HUES64 (cell line): Measurements from ENCODE around the gene SLC39A6.
"Not testable (repeated sequence)": the region's sequence is repeated elsewhere in the genome, so short reads cannot be mapped to it uniquely, and the experiment has no call there.

Source experiments
- H3K27ac ChIP-seq: 2 replicates; pipeline ENCODE4 v1.7.0; 2013; ENCODE audit warnings: low read depth, low read length, inconsistent platforms
- H3K27me3 ChIP-seq: 2 replicates; pipeline ENCODE4 v1.6.1; 2013; ENCODE audit warnings: mild to moderate bottlenecking, low read length; ENCODE audit not compliant: insufficient read depth
- H3K36me3 ChIP-seq: 2 replicates; pipeline ENCODE4 v1.6.1; 2013; ENCODE audit warnings: mild to moderate bottlenecking, low read length; ENCODE audit not compliant: insufficient read depth
- H3K4me1 ChIP-seq: 2 replicates; pipeline ENCODE4 v1.6.1; 2013; ENCODE audit warnings: mild to moderate bottlenecking, low read length, moderate library complexity; ENCODE audit not compliant: insufficient read depth
- H3K4me3 ChIP-seq: 2 replicates; pipeline ENCODE4 v1.5.1; 2013; ENCODE audit warnings: mild to moderate bottlenecking, low read length, moderate library complexity
- H3K9ac ChIP-seq: 2 replicates; pipeline ENCODE4 v1.6.1; 2013; ENCODE audit warnings: mild to moderate bottlenecking, low read depth, low read length
- H3K9me3 ChIP-seq: 2 replicates; pipeline ENCODE4 v1.6.1; 2013; ENCODE audit warnings: low read depth, low read length; ENCODE audit not compliant: insufficient read depth
- WGBS: fragments of 150-250, 120-280 bp; methylation state at CpG from one replicate; pipeline ENCODE4 v1.1.7; 2013; ENCODE audit warnings: missing lambda C conversion rate; 5-methylcytosine and 5-hydroxymethylcytosine counted together

Gene SLC39A6

DNA sequence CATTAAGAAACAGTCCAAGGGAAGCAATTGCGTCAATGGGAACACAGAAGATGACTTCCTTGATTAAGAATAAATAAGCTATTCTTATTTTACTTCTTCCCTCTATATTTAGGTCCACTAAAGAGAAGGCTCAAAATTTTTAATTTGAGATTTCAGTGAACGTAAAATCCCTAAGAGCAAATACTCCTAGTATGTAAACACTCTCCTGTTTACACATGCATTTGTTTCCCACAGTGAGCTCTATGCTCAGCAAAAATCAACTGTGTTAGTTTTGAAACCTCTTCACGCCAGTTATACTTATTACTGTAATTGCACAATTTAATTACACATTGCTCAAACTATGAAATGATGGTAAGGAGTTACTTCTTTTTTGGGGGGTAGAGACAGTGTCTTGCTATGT, 8.8 kb downstream of the SLC39A6 start:
- H3K36me3 ChIP-seq = peaks cover 95% of the 10 kb centered on the region
- H3K9ac ChIP-seq = no peak overlapping the region
- no peaks in the 10 kb centered on the region for H3K9me3 ChIP-seq
- no peaks in the 10 kb centered on the region for H3K4me1 ChIP-seq
- no peaks in the 10 kb centered on the region for H3K27me3 ChIP-seq
- H3K4me3 ChIP-seq = no peak overlapping the region
- H3K27ac ChIP-seq = no peak overlapping the region
- 95% methylated on average over 2 of the region's 3 CpGs for WGBS

DNA sequence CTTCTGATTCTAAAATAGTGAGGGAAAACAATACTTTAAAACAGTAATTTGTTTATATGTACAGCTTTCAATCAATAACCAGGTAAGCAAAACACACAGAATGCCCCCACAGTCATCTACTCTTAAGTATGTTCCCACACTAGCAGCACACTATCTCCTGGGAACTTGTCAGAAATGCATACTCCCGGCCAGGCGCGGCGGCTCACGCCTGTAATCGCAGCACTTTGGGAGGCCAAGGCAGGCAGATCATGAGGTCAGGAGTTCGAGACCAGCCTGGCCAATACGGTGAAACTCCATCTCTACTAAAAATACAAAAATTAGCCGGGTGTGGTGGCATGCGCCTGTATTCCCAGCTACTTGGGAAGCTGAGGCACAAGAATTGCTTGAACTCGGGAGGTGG, 12.4 kb downstream of the SLC39A6 start:
- H3K27me3 ChIP-seq, H3K4me3 ChIP-seq, H3K4me1 ChIP-seq, H3K27ac ChIP-seq, H3K9ac ChIP-seq, H3K9me3 ChIP-seq: not testable (repeated sequence)
- WGBS = 97% methylated on average over 11 of the region's 11 CpGs
- peaks cover 94% of the 10 kb centered on the region for H3K36me3 ChIP-seq

DNA sequence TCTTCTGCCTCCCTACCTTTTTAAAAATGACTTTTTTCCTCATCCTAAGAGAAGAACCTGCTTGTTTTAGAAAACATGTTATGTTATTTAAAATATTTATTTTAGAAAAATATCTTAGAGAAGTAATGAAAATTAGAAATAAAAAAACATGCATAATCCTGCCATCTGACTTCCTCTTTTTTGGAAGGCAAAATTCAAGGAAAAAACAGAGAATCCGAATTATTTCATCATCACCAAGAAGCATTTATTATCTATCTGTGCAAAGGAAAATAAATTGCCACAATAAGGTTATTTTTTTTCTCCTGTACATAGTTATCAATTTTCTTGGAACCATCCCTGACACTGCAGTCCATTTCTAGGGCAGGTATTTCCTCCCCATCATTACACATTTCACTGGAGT, 14.4 kb downstream of the SLC39A6 start:
- Histone ChIP-seq H3K4me3 (no peak overlapping the region), H3K27ac (no peak overlapping the region), H3K9me3 (no peaks in the 10 kb centered on the region), H3K9ac (no peak overlapping the region), H3K4me1 (no peaks in the 10 kb centered on the region), H3K27me3 (no peaks in the 10 kb centered on the region), H3K36me3 (peaks cover 94% of the 10 kb centered on the region)
- 90% methylated on average over 1 of the region's 1 CpG for WGBS

DNA sequence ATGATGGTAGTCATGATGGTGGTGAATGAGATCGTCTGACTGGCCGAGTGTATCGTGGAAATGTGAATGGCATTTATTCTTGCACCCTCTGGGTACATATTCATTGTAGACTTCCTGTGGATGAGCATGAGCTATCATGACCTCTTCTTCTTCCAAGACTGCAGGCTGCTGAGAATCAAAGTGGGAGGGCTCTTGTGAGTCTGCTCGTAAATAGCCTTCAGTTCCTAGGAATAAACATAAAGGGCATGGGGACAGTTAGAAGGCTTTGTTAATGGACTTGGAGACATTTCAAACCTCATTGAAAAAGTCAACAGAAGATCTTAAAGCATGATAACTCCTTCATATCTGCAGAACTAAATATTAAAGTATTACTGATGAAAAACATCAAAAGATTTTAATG, 14.9 kb downstream of the SLC39A6 start:
- 95% methylated on average over 4 of the region's 4 CpGs for WGBS
- Histone ChIP-seq H3K4me1 (no peaks in the 10 kb centered on the region), H3K9me3 (no peaks in the 10 kb centered on the region), H3K4me3 (no peak overlapping the region), H3K9ac (no peak overlapping the region), H3K27ac (no peak overlapping the region), H3K27me3 (no peaks in the 10 kb centered on the region), H3K36me3 (peaks cover 94% of the 10 kb centered on the region)

DNA sequence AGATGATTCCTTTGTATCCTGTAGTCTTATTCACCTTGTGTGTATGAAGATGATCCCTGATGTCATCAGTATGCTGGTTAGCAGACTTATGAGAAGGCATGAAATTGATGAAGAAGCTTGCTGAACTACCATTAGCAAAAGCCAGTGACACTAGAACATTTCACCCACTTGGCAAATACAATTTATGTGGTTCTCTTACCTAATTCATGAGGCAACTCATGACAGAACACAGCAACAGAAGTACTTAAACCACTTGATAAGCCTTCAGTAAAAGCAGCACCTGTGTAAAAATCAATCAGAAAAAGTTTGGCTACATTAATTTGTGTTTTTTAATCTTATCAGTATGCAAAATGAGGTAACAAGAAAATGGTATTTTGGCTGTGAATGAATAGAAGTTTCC, 16.8 kb downstream of the SLC39A6 start:
- H3K9ac ChIP-seq = no peak overlapping the region
- H3K27me3 ChIP-seq = no peaks in the 10 kb centered on the region
- peaks cover 89% of the 10 kb centered on the region for H3K36me3 ChIP-seq
- no peaks in the 10 kb centered on the region for H3K9me3 ChIP-seq
- no peaks in the 10 kb centered on the region for H3K4me1 ChIP-seq
- no peak overlapping the region for H3K4me3 ChIP-seq
- no peak overlapping the region for H3K27ac ChIP-seq

DNA sequence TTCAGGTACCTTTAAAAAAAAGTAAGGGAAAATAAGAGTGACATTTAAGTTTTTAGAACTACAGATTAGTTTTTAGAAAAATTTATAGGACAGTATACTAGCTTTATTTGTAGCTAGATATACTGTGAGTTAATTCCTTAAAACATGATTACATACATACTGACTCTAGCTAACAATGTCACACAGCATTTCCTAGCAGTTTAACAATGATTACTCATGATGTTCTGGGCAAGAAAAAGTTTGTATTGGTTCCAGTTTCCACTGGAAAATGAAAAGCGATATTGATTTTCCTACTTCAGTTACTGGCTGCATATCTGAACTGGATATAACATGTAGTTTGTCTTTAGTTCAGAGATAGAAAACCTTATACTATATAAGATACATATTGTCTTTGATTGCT, 19.4 kb downstream of the SLC39A6 start:
- no peaks in the 10 kb centered on the region for H3K4me1 ChIP-seq
- no peaks in the 10 kb centered on the region for H3K27me3 ChIP-seq
- no CpG with 5 or more reads among the region's 1 CpG for WGBS
- no peak overlapping the region for H3K4me3 ChIP-seq
- no peaks in the 10 kb centered on the region for H3K9me3 ChIP-seq
- no peak overlapping the region for H3K9ac ChIP-seq
- H3K36me3 ChIP-seq = peaks cover 66% of the 10 kb centered on the region
- H3K27ac ChIP-seq = no peak overlapping the region

DNA sequence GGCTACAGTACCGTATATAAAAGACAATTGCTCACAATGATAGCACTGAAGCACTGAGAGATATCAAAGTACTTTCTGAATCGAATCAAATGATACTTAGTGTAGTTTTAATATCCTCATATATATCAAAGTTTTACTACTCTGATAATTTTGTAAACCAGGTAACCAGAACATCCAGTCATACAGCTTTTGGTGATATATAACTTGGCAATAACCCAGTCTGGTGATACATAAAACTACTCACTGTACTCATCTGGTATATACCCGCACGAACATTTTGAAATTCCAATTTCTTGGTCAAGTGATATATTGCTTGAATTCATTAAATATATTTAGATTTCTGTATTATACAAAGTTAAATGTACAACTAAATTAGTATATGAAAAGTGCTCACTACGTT, 20.5 kb downstream of the SLC39A6 start:
- Histone ChIP-seq H3K27ac (no peak overlapping the region), H3K36me3 (peaks cover 54% of the 10 kb centered on the region), H3K4me1 (no peaks in the 10 kb centered on the region), H3K9ac (no peak overlapping the region), H3K4me3 (no peak overlapping the region), H3K27me3 (no peaks in the 10 kb centered on the region), H3K9me3 (no peaks in the 10 kb centered on the region)
- WGBS = 100% methylated on average over 1 of the region's 5 CpGs

DNA sequence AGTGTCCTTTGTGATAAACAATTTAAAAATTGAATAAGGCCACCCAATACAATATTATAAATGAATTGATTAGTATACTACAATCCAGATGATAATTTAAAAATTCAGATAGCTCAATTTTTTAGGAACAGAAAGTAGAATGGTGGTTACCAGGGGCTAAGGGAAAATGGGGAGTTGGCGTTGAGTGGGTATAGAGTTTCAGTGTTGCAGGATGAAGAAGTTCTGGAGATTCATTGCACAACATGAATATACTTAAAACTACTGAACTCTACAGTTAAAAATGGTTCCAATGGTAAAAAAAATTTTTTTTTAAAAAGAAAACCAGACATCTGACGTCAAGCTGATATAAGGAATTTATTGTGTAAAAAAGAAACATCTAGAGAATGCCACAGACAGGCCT, 20.9 kb downstream of the SLC39A6 start:
- Histone ChIP-seq H3K27ac (no peak overlapping the region), H3K36me3 (peaks cover 50% of the 10 kb centered on the region), H3K9me3 (0 out of 2 replicates have a peak, but pooled peaks cover 3% of the 10 kb centered on the region), H3K4me1 (no peaks in the 10 kb centered on the region), H3K27me3 (no peaks in the 10 kb centered on the region), H3K4me3 (no peak overlapping the region), H3K9ac (no peak overlapping the region)
- WGBS = 67% methylated on average over 1 of the region's 2 CpGs

DNA sequence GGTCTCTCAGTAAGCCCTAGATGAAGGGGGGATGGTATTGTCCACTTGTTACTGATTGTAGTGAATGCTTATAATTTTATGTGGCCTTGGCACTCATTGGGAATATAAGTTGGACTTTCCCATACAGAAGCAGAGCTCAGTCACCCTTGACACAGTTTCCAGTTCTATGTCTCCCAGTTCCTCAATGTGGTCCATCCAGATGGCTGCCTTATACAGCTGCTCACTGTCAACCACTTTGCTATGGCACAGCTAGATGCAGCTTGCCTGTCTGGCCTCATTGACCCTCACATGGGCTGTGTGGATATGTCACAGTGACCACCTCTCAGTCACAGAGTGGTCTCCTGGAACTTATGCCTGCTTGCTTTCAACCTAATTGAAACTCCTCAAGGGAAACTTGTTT, 21.7 kb downstream of the SLC39A6 start:
- Histone ChIP-seq H3K4me3 (no peak overlapping the region), H3K27ac (no peak overlapping the region), H3K9ac (no peak overlapping the region), H3K4me1 (no peaks in the 10 kb centered on the region), H3K27me3 (no peaks in the 10 kb centered on the region), H3K36me3 (peaks cover 43% of the 10 kb centered on the region), H3K9me3 (peaks cover 10% of the 10 kb centered on the region)

DNA sequence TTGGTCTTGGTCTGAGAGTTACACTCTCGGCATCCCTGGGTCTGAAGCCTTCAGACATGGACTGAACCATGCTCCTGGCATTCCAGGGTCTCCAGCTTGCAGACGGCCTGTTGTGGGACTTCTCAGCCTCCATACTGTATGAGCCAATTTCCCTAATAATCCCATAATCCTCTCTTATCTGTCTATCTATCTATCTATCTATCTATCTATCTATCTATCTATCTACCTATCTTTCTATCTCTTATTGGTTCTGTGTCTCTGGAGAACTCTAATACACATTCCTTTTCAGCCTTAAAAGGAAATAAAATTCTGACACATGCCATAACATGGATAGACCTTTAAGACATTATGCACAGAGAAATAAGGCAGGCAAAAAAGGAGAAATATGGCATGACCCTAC, 24.4 kb downstream of the SLC39A6 start:
- Histone ChIP-seq H3K27ac (no peak overlapping the region), H3K9ac (no peak overlapping the region), H3K4me3 (no peak overlapping the region), H3K4me1 (no peaks in the 10 kb centered on the region), H3K9me3 (peaks cover 20% of the 10 kb centered on the region), H3K27me3 (no peaks in the 10 kb centered on the region), H3K36me3 (peaks cover 16% of the 10 kb centered on the region)
- 83% methylated on average over 2 of the region's 2 CpGs for WGBS

DNA sequence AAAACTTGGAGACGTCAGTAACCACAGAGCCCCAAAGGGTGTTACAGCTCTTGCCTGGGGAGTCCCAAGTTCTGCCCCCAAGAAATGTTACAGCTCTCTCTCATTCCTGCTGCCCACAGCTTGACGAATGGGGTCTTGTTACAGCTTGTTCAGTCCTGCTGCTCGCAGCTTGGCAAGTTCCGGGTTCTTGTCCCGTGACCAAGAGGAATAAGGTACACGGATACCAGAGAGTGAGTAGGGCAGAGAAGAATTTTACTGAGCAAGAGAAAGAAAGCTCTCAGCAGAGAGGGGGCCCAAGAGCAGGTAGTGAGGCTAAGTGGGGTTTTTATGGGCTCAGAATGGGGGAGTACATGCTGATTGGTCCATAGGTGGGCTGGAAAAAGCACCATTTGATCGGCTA, 27.2 kb downstream of the SLC39A6 start:
- Histone ChIP-seq H3K9ac (no peak overlapping the region), H3K9me3 (peaks cover 20% of the 10 kb centered on the region), H3K4me3 (no peak overlapping the region), H3K4me1 (no peaks in the 10 kb centered on the region), H3K27me3 (no peaks in the 10 kb centered on the region), H3K36me3 (no peaks in the 10 kb centered on the region), H3K27ac (no peak overlapping the region)
- 94% methylated on average over 7 of the region's 7 CpGs for WGBS

DNA sequence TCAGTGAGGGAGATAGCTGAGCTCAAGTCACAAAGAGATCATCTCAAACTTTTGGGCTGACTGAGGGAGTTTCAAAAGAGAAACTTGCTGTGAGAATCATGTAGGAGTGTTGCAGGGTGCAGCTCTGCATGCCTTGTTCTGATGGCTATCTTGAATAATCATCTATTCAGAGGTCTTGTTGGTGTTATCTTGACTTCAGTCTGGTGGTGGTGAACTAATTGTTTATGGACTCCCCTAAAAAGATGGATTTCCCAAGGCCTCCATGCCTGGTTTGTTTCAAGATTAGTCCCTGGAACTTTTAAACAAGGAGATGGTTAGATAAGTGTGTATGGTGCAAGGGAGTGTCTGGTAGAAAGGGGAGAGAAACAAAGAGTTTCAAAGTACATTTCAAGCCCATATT, 29.8 kb downstream of the SLC39A6 start:
- Histone ChIP-seq H3K36me3 (no peaks in the 10 kb centered on the region), H3K4me3 (no peak overlapping the region), H3K9me3 (peaks cover 20% of the 10 kb centered on the region)

More for the DNA sequence above, 29.8 kb downstream of the SLC39A6 start:
- Histone ChIP-seq H3K27me3 (no peaks in the 10 kb centered on the region), H3K4me1 (no peaks in the 10 kb centered on the region), H3K27ac (no peak overlapping the region), H3K9ac (no peak overlapping the region)
